Psoas muscle (tissue), 8 donors: Measurements from ENCODE around the gene ICE1. TPM values are rescaled to one million over a fixed set of nuclear protein-coding genes. Genes with fewer than 3 reads are reported as not detected.

Experiments used
- ATAC-seq, 4 donors: fragments of 200-7000 bp; cut with Tn5 transposase; one replicate each; pipeline ENCODE4 v1.9.1; 2020; ENCODE audit warnings: moderate library complexity in 3 of 4, mild to moderate bottlenecking in 2 of 4
- DNase-seq, 2 donors: peaks; one replicate each; pipeline ENCODE4 v3.0.0-alpha.2; 2020
- H3K27ac ChIP-seq: fragments of 200-600 bp; one replicate; pipeline ENCODE4 v1.8.0; 2022
- H3K27me3 ChIP-seq, 3 donors: fragments of 200-600 bp in 1 of 3; one replicate each; pipeline versions ENCODE4 v1.6.1 to v1.8.0; 2013 to 2022; ENCODE audit warnings: low read length in 2 of 3, mild to moderate bottlenecking in 2 of 3, moderate library complexity in 1 of 3; ENCODE audit not compliant: insufficient read depth in 3 of 3
- H3K36me3 ChIP-seq, 2 donors: fragments of 200-600 bp in 1 of 2; one replicate each; pipeline versions ENCODE4 v1.6.1 to v1.8.0; 2013 to 2022; ENCODE audit warnings: low read depth in 1 of 2, mild to moderate bottlenecking in 1 of 2, moderate library complexity in 1 of 2; ENCODE audit not compliant: insufficient read depth in 1 of 2
- H3K4me1 ChIP-seq: fragments of 200-600 bp; one replicate; pipeline ENCODE4 v1.8.0; 2022
- H3K4me3 ChIP-seq: fragments of 200-600 bp; one replicate; pipeline ENCODE4 v1.8.0; 2022; ENCODE audit warnings: mild to moderate bottlenecking
- H3K9me3 ChIP-seq: fragments of 200-600 bp; one replicate; pipeline ENCODE4 v1.8.0; 2022
- CTCF ChIP-seq: fragments of 200-600 bp; IDR thresholded peaks from one replicate; pipeline ENCODE4 v1.8.0; 2022; ENCODE audit warnings: antibody characterized with exemption
- WGBS, 3 donors: extraction: QIAGEN DNeasy Blood & Tissue Kit; methylation state at CpG; one replicate each; pipeline versions ENCODE4 v1.1.6 to v1.1.7; 2013; 5-methylcytosine and 5-hydroxymethylcytosine counted together
- intact Hi-C, 2 donors: fragments of 100-400 bp; cut with DNase I; formaldehyde crosslinking; loops; one replicate each; pipeline versions ENCODE4 v1.11.0 to v1.14.2; 2022
- polyA plus RNA-seq, 3 donors: library from polyadenylated mRNA; stranded (reverse); fragments of 200-250 nt; gene quantifications; one replicate each; pipeline ENCODE4 v1.2.3, GENCODE V29; 2013
- total RNA-seq, 4 donors: library from RNA; stranded (reverse); fragmentation: NEBNext Ultra II Directional in 2 of 4; extraction: Animal tissue kit (Norgen Biotek cat#: 25700) in 2 of 4; gene quantifications; one replicate each; pipeline versions ENCODE4 v1.2.1 to v1.2.4, GENCODE V29; 2021 to 2023
- donor health status: healthy with polysubstance abuse.
- donor health status: DM: no; HTN: no; CAD: no; lungs with moderate emphysema.
- donor health status: Bipolar disorder and iron deficiency.
- donor health status: healthy.
- donor health status: DM: yes; HTN: yes; CAD: no.
- donor health status: DM: no; HTN: no; CAD: no.
- donor health status: DM: no; HTN: no; CAD: no.
- donor health status: DM: yes; HTN: yes; CAD: no.

Gene ICE1
- total and polyA plus RNA-seq, 7 donors = 9.9 to 33.6 (median 26.4) TPM

- Histone ChIP-seq H3K27me3 (no peaks in the 10 kb centered on the region), H3K4me1 (peaks cover 19% of the 10 kb centered on the region), H3K36me3 (no peaks in the 10 kb centered on the region), H3K27ac (no peak overlapping the region), H3K9me3 (no peaks in the 10 kb centered on the region), H3K4me3 (no peak overlapping the region)
- intact Hi-C loops = loop anchor here (5.0 to 10.0 kb wide), 5 partner anchors 158 to 948 kb away; partner anchors contain the start of genes MED10 (in 1 of the 2) and UBE2QL1 (in 1 of the 2)
- 34 to 38% (median 36%) methylated on average over 13 of the region's 13 CpGs for WGBS, 3 donors
- peak; percentile 82 for TF ChIP-seq CTCF
- DNase-seq (peak; percentile 30 to 58), ATAC-seq (peak; percentile 59 to 76 (median 63))
These were observed 74.8 kb downstream of the ICE1 start for GRCh38 chr5:5497152-5497788.

DNA sequence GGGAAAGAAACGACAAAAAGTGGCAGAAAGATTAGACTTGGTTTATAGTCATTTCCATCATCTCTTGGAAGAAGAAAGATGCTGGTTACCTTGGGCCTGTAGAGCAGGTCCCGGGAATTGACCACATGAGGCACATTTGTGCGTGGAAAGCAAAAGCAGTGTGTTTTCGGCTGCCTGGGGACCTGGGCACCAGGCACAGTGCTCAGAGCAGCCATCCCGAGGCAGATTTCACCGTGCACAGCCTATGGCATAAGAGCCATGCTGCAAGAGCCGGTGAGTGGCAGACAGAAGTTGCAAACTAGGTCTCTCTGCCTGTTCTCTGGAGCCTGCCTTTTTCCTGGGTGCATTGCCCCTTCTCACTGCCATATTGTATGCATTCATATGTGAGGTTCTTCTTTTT lies 77.0 kb downstream of the ICE1 start:
- Histone ChIP-seq H3K4me1 (peaks cover 9% of the 10 kb centered on the region), H3K4me3 (no peak overlapping the region), H3K9me3 (peaks cover 10% of the 10 kb centered on the region), H3K27me3 (no peaks in the 10 kb centered on the region), H3K36me3 (no peaks in the 10 kb centered on the region), H3K27ac (no peak overlapping the region)
- ATAC-seq (no peak), DNase-seq (no peak)
- intact Hi-C loops = loop anchor here (5.0 to 10.0 kb wide), 5 partner anchors 155 to 945 kb away; partner anchors contain the start of genes MED10 (in 1 of the 2) and UBE2QL1 (in 1 of the 2)
- no peak for TF ChIP-seq CTCF
- WGBS, 3 donors = 83 to 90% (median 86%) methylated on average over 7 of the region's 7 CpGs

GRCh38 chr5:5504325-5504724 lies 81.8 kb downstream of the ICE1 start:
- DNase-seq (no peak), ATAC-seq (no peak)
- no peak overlapping the region for H3K27ac ChIP-seq
- no peaks in the 10 kb centered on the region for H3K36me3 ChIP-seq
- H3K4me1 ChIP-seq = no peaks in the 10 kb centered on the region
- intact Hi-C loops = no loop called here
- peaks cover 19% of the 10 kb centered on the region for H3K9me3 ChIP-seq
- no peak overlapping the region for H3K4me3 ChIP-seq
- no peak for TF ChIP-seq CTCF
- peaks cover 0 to 5% (median 0%) of the 10 kb centered on the region in 3 donors for H3K27me3 ChIP-seq

GRCh38 chr5:5505815-5506214 lies 83.3 kb downstream of the ICE1 start:
- peaks cover 0 to 5% (median 0%) of the 10 kb centered on the region in 3 donors for H3K27me3 ChIP-seq
- ATAC-seq = no peak
- H3K27ac ChIP-seq = no peak overlapping the region
- peaks cover 19% of the 10 kb centered on the region for H3K9me3 ChIP-seq
- no peak for TF ChIP-seq CTCF
- no peak for DNase-seq
- H3K4me3 ChIP-seq = no peak overlapping the region
- H3K36me3 ChIP-seq = no peaks in the 10 kb centered on the region
- WGBS, 3 donors = 70 to 74% (median 74%) methylated on average over 3 of the region's 3 CpGs
- intact Hi-C loops = no loop called here
- no peaks in the 10 kb centered on the region for H3K4me1 ChIP-seq

DNA sequence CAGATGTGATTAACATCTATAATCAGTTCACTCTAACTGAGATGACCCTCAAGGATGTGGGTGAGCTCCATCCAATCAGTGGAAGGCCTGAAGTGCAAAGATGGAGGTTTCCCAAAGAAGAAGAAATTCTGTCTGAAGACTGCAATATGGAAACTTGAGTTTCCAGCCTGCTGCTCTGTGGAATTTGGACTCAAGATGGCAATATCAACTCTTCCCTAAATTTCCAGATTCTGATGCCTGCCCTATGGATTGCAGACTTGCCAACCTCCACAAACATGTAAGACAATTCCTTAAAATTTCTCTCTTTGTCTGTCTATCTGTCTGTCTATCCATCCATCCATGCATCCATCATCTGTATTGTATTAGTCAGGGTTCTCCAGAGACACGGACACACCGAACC lies 85.9 kb downstream of the ICE1 start:
- peaks cover 0 to 5% (median 0%) of the 10 kb centered on the region in 3 donors for H3K27me3 ChIP-seq
- H3K4me3 ChIP-seq = no peak overlapping the region
- ATAC-seq = no peak
- DNase-seq = no peak
- H3K36me3 ChIP-seq = no peaks in the 10 kb centered on the region
- TF ChIP-seq CTCF = no peak
- intact Hi-C loops = no loop called here
- H3K27ac ChIP-seq = no peak overlapping the region
- peaks cover 19% of the 10 kb centered on the region for H3K9me3 ChIP-seq
- H3K4me1 ChIP-seq = no peaks in the 10 kb centered on the region
- WGBS, 3 donors = 67 to 71% (median 68%) methylated on average over 2 of the region's 2 CpGs
